GM12801 (cell line): ENCODE data around the gene SYT8.

Experiments
- CTCF ChIP-seq: IDR thresholded peaks from one replicate; pipeline ENCODE4 v1.5.1; 2011; ENCODE audit warnings: control low read depth; ENCODE audit not compliant: insufficient read length; ENCODE audit errors: extremely low read depth

The SYT8 gene

DNA sequence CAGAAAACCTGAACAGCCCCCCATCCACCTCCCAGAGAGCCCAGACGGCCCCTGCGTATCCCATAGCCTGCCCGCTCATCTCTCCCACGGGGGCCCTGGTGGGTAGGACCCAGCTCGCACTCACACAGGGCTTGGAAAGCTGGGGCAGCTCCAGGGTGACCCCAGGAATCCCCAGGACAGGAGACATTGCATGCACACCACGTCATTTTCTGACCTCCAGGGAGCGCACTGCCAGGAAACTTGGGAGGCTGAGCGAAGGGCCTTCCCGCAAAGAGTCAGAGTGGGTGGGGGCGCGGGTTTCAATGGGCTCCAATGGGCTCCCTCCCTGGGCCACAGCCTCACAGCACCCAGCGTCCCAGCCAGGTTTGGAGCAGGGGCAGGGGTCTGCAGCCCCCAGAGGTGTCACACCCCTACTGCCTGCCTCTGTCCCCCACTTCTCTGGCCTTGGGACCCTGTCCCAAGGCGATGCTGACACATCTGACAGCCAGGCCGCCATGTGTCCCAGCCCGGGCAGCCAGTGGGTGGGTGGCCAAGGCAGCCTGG, 8.2 kb upstream of the SYT8 start:
- TF ChIP-seq CTCF: no peak

DNA sequence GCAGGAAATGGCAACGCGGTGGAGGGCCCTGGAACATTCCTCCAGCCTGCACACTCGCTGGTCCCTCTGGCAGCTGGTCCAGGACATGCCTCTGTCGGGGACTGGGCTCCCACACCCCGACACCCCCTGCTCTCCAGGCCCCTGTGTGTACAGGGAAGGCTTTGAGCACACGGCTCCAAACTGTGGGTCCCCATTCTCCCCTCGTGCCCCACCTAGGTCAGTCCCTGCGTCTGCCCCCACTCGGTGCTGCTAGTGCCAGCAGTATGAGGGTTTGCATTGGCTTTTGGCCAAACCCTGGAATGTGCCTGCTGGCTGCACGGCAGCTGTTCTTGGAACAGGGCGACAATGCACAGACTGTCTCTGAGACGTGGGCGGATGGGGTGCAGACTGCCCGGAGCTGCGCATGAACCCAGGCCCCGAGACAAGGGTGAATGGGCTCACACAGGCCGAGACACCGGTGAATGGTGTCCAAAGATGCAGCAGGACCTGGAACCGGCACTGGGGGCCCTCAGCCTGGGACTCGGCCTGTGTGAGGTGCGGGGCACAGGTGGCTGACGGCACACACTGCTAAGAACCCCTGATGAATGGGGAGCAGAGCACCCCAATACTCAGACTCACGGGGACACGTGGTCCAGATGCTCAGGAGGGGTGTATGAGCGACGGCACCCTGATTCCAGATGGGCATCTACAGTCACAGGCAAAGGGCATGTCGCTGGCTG, 7.5 kb upstream of the SYT8 start:
- no peak for TF ChIP-seq CTCF

DNA sequence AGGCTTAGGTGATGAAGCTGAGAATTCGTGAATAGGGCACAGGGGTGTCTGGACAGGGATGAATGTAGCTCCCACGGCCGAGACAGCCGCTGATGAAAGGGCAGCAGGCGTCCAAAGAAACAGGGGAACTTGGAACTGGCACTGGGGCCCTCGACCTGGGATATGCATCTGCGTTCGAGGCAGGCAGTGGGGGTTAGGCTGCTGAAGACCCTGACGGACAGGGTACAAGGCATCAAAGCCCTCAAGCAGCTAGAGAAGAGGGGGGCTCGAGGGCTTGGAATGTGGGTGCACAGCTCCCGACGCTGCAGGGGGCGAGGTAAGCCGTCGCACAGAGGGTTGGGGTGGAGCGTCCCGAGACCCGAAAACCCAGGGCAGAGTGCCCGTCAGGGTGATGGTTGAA, 6.9 kb upstream of the SYT8 start:
- no peak for TF ChIP-seq CTCF

DNA sequence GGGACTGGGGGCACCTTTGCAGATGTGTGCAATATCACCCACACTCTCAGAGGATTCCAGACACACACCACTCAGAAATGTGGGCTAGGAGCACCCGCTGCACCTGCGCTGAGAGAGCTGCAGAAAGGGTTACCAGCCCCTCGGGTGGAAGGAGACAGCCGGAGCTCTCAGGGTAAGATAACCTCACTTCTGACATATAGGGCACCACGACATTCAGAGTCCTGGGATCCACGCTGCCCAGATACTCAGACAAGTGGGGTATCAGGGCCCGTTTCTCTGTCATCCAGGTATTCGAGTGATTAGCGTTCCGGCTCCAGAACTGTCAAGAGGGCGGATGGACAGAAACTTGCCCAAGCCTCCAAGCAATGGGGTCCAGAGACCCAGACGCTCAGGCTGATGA, 6.2 kb upstream of the SYT8 start:
- TF ChIP-seq CTCF: no peak

- no peak for TF ChIP-seq CTCF
Observed at GRCh38 chr11:1829039-1829820, 5.6 kb upstream of the SYT8 start.

- no peak for TF ChIP-seq CTCF
Observed at GRCh38 chr11:1830004-1830321, 4.8 kb upstream of the SYT8 start.

GRCh38 chr11:1830322-1831223, 4.2 kb upstream of the SYT8 start:
- no peak for TF ChIP-seq CTCF
